HepG2 (cell line): ENCODE data around the gene ALDH3B1. TPM values are rescaled to one million over a fixed set of nuclear protein-coding genes. Genes with fewer than 3 reads are reported as not detected.

Experiments
- EP300 ChIP-seq, 3 experiments: sonication (generic) in 1 of 3; formaldehyde crosslinking in 1 of 3; IDR thresholded peaks; 2 replicates each; pipeline versions ENCODE4 v1.5.1 to v1.6.1; 2011 to 2020; ENCODE audit warnings: low read depth in 2 of 3, low read length in 2 of 3, borderline replicate concordance in 1 of 3, improper control_type of control experiment in 1 of 3, mild to moderate bottlenecking in 1 of 3, missing genetic modification reagents in 1 of 3, moderate library complexity in 1 of 3
- HNRNPLL ChIP-seq: fragments of 200-400 bp; formaldehyde crosslinking; IDR thresholded peaks from 2 replicates; pipeline ENCODE4 v1.6.1; 2017; ENCODE audit warnings: mild to moderate bottlenecking, low read depth, low read length; ENCODE audit not compliant: poor library complexity, severe bottlenecking
- KLF6 ChIP-seq: IDR thresholded peaks from 2 replicates; pipeline ENCODE4 v1.8.0; 2016; ENCODE audit warnings: missing biosample characterization, missing genetic modification reagents
- MEIS1 ChIP-seq: sonication (generic); formaldehyde crosslinking; IDR thresholded peaks from 2 replicates; pipeline ENCODE4 v1.9.0; 2021; ENCODE audit warnings: mild to moderate bottlenecking, missing genetic modification reagents, moderate library complexity, borderline replicate concordance
- MLLT10 ChIP-seq: sonication (generic); formaldehyde crosslinking; IDR thresholded peaks from 2 replicates; pipeline ENCODE4 v1.4.0; 2020; ENCODE audit warnings: missing genetic modification reagents
- NR3C1 ChIP-seq: sonication (generic); formaldehyde crosslinking; IDR thresholded peaks from 2 replicates; pipeline ENCODE4 v1.4.0; 2020; ENCODE audit warnings: missing genetic modification reagents
- PHF5A ChIP-seq: IDR thresholded peaks from one replicate; pipeline ENCODE4 v1.6.1; 2018; ENCODE audit warnings: low read depth, missing genetic modification reagents; ENCODE audit not compliant: unreplicated experiment
- POLR2A ChIP-seq, 2 experiments: IDR thresholded peaks; 2 replicates each; pipeline ENCODE4 v1.6.1; 2011; ENCODE audit warnings: low read depth in 2 of 2, low read length in 2 of 2, mild to moderate bottlenecking in 1 of 2, moderate library complexity in 1 of 2; ENCODE audit not compliant: insufficient read depth in 1 of 2
- SKI ChIP-seq: fragments of 450-650 bp; IDR thresholded peaks from one replicate; pipeline ENCODE4 v1.6.1; 2018; ENCODE audit warnings: mild to moderate bottlenecking; ENCODE audit not compliant: partially characterized antibody
- SMAD9 ChIP-seq: sonication (generic); formaldehyde crosslinking; IDR thresholded peaks from 2 replicates; pipeline ENCODE4 v1.5.1; 2020; ENCODE audit warnings: mild to moderate bottlenecking, missing genetic modification reagents
- SSRP1 ChIP-seq: IDR thresholded peaks from 2 replicates; pipeline ENCODE4 v1.6.1; 2016; ENCODE audit warnings: control low read depth
- TSC22D2 ChIP-seq: sonication (generic); formaldehyde crosslinking; IDR thresholded peaks from 2 replicates; pipeline ENCODE4 v1.5.1; 2020; ENCODE audit warnings: missing genetic modification reagents, mild to moderate bottlenecking, borderline replicate concordance
- ZBTB43 ChIP-seq: sonication (generic); formaldehyde crosslinking; conservative IDR thresholded peaks from 2 replicates; pipeline ENCODE4 v1.4.0; 2020; ENCODE audit warnings: missing genetic modification reagents
- ZNF34 ChIP-seq: sonication (generic); formaldehyde crosslinking; IDR thresholded peaks from 2 replicates; pipeline ENCODE4 v1.4.0; 2020; ENCODE audit warnings: mild to moderate bottlenecking, missing genetic modification reagents, borderline replicate concordance
- ZNF83 ChIP-seq: sonication (generic); formaldehyde crosslinking; IDR thresholded peaks from 2 replicates; pipeline ENCODE4 v1.4.0; 2020; ENCODE audit warnings: missing genetic modification reagents, mild to moderate bottlenecking, borderline replicate concordance
- polyA plus RNA-seq, 8 experiments: library from polyadenylated mRNA; depleted of rRNA in 3 of 8; stranded (reverse) in 7 of 8; unstranded in 1 of 8; fragments of >200 nt; fragmentation: Illumina TruSeq in 4 of 8; extraction: Trizol in 4 of 8; gene quantifications; 2 replicates each; pipeline versions ENCODE4 v1.2.1 to v1.2.3, GENCODE V29; 2011 to 2016; ENCODE audit warnings: low read depth in 4 of 8, missing spikeins in 1 of 8, mixed read lengths in 1 of 8; ENCODE audit not compliant: insufficient read depth in 1 of 8
- total RNA-seq, 5 experiments: library from RNA; depleted of rRNA; stranded (reverse); fragments of >200 nt; fragmentation: Illumina TruSeq; extraction: Trizol; gene quantifications; 2 replicates each; pipeline ENCODE4 v1.2.3, GENCODE V29; 2016; ENCODE audit warnings: low read depth in 1 of 5
- TF ChIP-seq, protein P1 (sequence below): IDR thresholded peaks from 2 replicates; pipeline ENCODE4 v1.4.0; 2020; ENCODE audit warnings: mild to moderate bottlenecking, missing genetic modification reagents
- TF ChIP-seq, protein P2 (sequence below): sonication (generic); formaldehyde crosslinking; IDR thresholded peaks from 2 replicates; pipeline ENCODE4 v1.4.0; 2020; ENCODE audit warnings: missing genetic modification reagents
- TF ChIP-seq, protein P3 (sequence below): sonication (generic); formaldehyde crosslinking; IDR thresholded peaks from 2 replicates; pipeline ENCODE4 v1.5.0; 2020; ENCODE audit warnings: missing genetic modification reagents
- TF ChIP-seq, protein P4 (sequence below): sonication (generic); formaldehyde crosslinking; IDR thresholded peaks from 2 replicates; pipeline ENCODE4 v1.5.0; 2020; ENCODE audit warnings: mild to moderate bottlenecking, missing genetic modification reagents

ALDH3B1 gene
- total and polyA plus RNA-seq, 2 of the 13 experiments (the other 11 are each of a cell fraction or from before 2014, with no cell fraction given) = 4.0 to 6.7 TPM

DNA sequence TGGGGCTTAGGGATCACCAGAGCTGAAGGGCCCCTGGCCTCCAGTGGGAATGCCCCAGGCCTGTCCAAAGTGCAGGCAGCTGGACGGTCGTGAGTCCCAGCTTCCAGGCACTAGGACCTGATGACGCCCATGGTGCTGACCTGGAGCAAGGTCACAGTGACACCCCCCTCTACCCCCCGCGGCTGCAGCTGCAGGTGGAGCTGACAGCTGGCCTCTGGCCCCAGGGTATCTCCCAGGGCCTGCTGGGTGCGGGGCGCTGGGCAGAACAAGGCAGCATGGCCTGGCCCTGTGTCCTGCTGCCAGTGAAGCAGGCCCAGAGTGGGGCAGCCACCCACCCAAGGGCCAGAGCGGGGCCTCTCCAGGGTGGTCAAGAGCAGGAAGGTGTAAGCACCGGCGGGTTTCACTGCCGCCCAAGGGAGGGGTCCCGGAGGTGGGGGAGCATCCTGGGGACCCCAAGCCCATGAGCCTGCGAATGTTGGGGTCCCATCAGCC, 28.1 kb downstream of the ALDH3B1 start (continued):
- TF ChIP-seq, protein P1, sequence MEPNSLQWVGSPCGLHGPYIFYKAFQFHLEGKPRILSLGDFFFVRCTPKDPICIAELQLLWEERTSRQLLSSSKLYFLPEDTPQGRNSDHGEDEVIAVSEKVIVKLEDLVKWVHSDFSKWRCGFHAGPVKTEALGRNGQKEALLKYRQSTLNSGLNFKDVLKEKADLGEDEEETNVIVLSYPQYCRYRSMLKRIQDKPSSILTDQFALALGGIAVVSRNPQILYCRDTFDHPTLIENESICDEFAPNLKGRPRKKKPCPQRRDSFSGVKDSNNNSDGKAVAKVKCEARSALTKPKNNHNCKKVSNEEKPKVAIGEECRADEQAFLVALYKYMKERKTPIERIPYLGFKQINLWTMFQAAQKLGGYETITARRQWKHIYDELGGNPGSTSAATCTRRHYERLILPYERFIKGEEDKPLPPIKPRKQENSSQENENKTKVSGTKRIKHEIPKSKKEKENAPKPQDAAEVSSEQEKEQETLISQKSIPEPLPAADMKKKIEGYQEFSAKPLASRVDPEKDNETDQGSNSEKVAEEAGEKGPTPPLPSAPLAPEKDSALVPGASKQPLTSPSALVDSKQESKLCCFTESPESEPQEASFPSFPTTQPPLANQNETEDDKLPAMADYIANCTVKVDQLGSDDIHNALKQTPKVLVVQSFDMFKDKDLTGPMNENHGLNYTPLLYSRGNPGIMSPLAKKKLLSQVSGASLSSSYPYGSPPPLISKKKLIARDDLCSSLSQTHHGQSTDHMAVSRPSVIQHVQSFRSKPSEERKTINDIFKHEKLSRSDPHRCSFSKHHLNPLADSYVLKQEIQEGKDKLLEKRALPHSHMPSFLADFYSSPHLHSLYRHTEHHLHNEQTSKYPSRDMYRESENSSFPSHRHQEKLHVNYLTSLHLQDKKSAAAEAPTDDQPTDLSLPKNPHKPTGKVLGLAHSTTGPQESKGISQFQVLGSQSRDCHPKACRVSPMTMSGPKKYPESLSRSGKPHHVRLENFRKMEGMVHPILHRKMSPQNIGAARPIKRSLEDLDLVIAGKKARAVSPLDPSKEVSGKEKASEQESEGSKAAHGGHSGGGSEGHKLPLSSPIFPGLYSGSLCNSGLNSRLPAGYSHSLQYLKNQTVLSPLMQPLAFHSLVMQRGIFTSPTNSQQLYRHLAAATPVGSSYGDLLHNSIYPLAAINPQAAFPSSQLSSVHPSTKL (CRISPR knock-in tag) = peak; percentile 88
- TF ChIP-seq ZNF83 (CRISPR knock-in tag) (no peak), POLR2A (IDR thresholded peaks at IDR 0.05; ENCODE audit: insufficient read depth in 1 of 2, low read depth in 2 of 2, low read length in 2 of 2) (no peak; a peak in 2 of 4 replicates), ZNF34 (no peak), NR3C1 (CRISPR knock-in tag) (no peak), SKI (peak; percentile 88), EP300 (IDR thresholded peaks at IDR 0.05; ENCODE audit: low read depth in 2 of 2, low read length in 2 of 2) (peak; percentile 71 to 72; a peak in 3 of 4 replicates), EP300 (CRISPR knock-in tag; IDR thresholded peaks at IDR 0.05; ENCODE audit: borderline replicate concordance) (peak; percentile 76; the same call in 1 of the 2 replicates), KLF6 (CRISPR knock-in tag) (peak; percentile 51; the same call in 1 of the 2 replicates), HNRNPLL (no peak), MLLT10 (no peak), SMAD9 (no peak), MEIS1 (CRISPR knock-in tag) (peak; percentile 99), PHF5A (CRISPR knock-in tag) (peak; percentile 76), SSRP1 (no peak), ZBTB43 (peak; percentile 77; the same call in 1 of the 2 replicates), TSC22D2 (CRISPR knock-in tag) (no peak; the same call in 1 of the 2 replicates)
- TF ChIP-seq, protein P2, sequence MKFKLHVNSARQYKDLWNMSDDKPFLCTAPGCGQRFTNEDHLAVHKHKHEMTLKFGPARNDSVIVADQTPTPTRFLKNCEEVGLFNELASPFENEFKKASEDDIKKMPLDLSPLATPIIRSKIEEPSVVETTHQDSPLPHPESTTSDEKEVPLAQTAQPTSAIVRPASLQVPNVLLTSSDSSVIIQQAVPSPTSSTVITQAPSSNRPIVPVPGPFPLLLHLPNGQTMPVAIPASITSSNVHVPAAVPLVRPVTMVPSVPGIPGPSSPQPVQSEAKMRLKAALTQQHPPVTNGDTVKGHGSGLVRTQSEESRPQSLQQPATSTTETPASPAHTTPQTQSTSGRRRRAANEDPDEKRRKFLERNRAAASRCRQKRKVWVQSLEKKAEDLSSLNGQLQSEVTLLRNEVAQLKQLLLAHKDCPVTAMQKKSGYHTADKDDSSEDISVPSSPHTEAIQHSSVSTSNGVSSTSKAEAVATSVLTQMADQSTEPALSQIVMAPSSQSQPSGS (CRISPR knock-in tag) = peak; percentile 97
- TF ChIP-seq, protein P3, sequence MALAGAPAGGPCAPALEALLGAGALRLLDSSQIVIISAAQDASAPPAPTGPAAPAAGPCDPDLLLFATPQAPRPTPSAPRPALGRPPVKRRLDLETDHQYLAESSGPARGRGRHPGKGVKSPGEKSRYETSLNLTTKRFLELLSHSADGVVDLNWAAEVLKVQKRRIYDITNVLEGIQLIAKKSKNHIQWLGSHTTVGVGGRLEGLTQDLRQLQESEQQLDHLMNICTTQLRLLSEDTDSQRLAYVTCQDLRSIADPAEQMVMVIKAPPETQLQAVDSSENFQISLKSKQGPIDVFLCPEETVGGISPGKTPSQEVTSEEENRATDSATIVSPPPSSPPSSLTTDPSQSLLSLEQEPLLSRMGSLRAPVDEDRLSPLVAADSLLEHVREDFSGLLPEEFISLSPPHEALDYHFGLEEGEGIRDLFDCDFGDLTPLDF (CRISPR knock-in tag) = 0 out of 2 replicates have a peak, but pooled peaks have one; percentile 20
- TF ChIP-seq, protein P4, sequence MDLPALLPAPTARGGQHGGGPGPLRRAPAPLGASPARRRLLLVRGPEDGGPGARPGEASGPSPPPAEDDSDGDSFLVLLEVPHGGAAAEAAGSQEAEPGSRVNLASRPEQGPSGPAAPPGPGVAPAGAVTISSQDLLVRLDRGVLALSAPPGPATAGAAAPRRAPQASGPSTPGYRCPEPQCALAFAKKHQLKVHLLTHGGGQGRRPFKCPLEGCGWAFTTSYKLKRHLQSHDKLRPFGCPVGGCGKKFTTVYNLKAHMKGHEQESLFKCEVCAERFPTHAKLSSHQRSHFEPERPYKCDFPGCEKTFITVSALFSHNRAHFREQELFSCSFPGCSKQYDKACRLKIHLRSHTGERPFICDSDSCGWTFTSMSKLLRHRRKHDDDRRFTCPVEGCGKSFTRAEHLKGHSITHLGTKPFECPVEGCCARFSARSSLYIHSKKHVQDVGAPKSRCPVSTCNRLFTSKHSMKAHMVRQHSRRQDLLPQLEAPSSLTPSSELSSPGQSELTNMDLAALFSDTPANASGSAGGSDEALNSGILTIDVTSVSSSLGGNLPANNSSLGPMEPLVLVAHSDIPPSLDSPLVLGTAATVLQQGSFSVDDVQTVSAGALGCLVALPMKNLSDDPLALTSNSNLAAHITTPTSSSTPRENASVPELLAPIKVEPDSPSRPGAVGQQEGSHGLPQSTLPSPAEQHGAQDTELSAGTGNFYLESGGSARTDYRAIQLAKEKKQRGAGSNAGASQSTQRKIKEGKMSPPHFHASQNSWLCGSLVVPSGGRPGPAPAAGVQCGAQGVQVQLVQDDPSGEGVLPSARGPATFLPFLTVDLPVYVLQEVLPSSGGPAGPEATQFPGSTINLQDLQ (CRISPR knock-in tag) = peak; percentile 83
